ENCODE results near the gene MCTP1.

The MCTP1 gene

DNA sequence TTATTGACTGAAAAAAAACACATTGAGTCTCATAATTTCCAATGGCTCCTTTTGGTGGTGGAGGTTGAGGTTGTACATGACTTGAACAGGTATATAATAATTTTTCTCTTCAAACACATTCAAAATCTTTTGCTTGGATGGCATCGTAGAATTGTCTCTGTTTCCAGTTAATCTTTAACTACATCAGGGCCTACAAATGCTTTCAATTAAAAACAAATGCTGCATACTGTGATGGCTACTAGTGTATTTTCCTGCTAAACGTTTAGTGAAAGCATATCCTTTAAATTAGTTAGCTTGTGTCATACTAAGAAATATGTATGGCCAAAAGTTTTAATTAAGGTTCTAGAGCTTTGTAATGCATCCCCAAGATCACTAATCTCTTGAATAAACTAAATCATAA is 352.6 kb downstream of the MCTP1 start:
- FAIRE-seq = no peak

DNA sequence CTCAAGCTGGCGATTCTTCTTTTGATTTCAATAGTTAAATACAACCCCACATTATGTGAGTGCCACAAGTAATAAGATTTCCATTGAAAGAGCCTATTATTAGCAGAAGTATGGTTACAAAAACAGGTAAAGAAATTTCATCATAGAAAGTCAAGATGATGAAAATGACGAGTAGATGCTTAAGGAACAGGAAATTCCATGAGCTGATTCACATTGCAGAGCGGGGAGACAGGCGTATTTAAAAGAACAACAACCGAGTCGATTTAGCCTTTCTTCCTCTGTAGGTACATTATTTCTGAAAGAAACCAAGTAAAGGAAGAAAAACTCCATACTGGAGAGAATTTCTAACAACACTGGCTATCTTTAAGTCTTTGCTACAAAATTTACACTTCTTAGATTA is 356.0 kb downstream of the MCTP1 start:
- no peak for FAIRE-seq

DNA sequence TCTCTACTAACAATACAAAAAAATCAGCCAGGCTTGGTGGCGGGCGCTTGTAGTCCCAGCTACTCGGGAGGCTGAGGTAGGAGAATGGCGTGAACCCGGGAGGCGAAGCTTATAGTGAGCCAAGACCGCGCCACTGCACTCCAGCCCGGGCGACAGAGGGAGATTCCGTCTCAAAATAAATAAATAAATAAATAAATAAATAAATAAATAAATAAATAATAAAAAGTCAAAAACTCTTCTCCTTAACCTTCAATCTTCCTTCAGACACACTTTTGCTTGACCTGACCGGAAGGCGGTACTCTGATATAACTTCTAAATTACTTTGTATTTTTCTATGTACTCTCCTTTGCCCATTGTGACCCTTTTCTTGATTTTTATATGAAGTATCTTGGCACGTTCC is 364.3 kb downstream of the MCTP1 start:
- FAIRE-seq = no peak

DNA sequence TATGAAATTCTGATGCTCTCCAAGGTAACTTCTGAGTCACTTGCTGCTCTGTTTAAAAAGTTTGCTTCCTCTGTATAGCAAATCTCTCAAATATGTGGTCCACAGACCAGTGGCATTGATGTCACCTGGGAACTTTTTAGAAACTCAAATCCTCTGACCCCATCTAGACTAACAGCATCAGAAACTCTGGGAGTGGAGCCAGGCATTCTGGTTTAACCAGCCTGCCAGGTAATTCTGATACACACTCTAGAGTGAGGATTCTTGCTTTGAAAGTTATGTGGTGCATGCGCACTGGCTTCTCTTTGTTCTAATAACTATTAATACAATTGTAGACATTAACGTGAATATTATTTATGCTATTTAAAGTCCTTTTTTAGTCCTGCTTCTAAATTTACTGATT is 368.3 kb downstream of the MCTP1 start:
- FAIRE-seq = no peak

GRCh38 chr5:94911276-94911675 is 373.6 kb downstream of the MCTP1 start:
- no peak for FAIRE-seq

DNA sequence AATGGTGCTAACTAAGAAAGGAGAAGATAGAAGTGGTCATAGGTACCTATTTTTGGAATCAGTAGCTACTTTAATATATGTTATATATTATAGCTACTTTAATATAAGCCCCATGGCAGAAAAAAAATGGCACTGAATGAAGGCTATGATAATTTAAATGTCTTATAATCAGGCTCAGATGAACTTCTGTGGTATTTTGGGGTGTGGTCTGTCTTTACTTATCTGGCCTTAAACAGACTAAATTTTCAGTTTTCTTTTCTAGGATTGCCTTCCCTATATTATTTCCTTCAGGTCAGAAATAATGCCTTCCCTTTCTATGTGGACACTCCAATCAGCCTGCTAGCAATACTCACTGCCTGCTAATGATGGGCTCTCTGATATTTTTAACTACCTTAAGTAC is 374.2 kb downstream of the MCTP1 start:
- FAIRE-seq = no peak

GRCh38 chr5:94908889-94909480 is 375.9 kb downstream of the MCTP1 start:
- no peak for FAIRE-seq

DNA sequence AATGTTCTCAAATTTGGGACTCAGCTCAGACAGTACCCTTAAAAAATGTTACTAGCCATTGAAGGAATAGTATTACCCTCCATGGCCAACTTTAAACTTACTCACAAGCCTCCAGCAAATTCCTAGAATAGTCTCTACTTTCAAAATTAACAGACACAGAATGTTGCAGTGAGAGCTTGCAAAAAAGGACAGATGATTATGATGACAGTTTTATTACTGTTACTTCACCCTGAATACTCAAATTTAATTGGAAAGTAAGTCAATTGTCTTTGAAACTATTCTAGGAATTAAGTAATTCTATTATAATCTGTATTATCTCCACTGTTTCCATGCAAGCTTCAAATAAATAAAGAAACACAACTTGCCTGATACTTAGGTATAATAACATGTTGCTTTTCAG is 378.1 kb downstream of the MCTP1 start:
- no peak for FAIRE-seq

DNA sequence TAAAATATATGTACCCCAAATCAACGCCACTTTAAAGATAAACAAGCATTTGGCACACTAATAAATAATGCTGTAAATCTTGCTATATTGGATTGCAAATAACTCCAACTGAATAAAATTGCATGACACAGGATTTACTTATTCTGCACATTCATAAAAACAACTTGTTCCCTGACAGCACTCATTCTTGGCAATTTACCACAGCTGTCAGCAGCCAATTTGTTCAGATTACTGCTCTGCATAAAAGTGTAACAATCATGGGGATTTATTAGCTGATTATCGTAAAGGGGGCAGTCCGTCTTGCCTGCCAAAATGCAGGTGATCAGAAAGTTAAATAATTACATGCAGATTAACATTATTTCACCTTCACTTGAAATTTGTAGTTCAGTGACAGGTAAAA is 381.2 kb downstream of the MCTP1 start:
- no peak for FAIRE-seq

DNA sequence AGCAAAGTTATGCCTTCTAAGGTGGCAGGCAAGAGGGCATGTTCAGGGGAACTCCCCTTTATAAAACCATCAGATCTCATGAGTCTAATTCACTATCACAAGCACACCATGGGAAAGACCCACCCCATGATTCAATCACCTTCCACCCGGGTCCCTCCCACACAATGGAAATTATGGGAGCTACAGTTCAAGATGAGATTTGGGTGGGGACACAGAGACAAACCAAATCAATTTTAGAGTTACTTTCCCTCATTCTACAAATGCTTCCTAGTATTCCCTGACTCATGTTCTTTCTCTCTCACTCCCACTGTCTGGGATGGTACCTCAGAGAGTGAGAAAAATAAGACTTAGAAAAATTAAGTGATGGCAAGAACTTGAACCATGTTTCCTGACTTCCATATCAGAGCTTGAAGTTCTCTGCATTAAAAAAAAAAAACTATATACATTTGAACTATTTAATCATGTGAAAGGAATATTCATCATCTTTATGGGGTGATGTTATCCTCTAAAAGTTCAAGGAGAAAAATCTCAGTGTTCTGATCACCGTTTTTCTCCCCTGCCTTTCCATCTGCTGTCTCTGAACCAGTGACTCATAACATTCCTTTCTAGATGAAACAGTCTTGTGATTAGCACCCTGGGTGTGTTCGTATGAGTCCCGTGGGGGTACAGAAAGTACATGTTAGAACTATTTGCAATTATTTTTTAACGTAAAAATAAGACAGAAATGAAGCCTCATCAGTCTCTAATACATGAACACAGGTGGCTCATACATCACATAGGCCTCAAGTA is 383.5 kb downstream of the MCTP1 start:
- FAIRE-seq = no peak

- no peak for FAIRE-seq
Measured at GRCh38 chr5:94900006-94900505, 384.8 kb downstream of the MCTP1 start.

- no peak for FAIRE-seq
Measured at GRCh38 chr5:94893412-94894135, 391.3 kb downstream of the MCTP1 start.

DNA sequence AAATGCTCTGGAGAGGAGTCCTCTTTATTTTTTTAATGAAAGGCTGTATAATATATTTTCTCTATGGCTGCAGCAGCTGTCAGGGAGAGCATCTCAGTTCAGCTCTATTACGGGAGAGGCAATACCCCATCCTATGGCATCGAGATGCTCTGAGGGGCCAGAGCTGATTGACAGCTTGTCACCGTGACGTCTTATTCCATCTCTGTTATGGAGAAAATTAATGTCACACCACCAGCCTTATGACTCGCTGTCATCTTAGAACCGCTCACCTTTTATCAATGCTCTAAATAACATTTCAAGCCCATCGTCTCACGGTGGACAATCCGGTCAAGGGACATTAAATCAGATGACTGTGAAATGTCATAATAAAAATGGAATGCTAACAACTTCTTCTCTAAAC is 392.9 kb downstream of the MCTP1 start:
- FAIRE-seq = no peak

DNA sequence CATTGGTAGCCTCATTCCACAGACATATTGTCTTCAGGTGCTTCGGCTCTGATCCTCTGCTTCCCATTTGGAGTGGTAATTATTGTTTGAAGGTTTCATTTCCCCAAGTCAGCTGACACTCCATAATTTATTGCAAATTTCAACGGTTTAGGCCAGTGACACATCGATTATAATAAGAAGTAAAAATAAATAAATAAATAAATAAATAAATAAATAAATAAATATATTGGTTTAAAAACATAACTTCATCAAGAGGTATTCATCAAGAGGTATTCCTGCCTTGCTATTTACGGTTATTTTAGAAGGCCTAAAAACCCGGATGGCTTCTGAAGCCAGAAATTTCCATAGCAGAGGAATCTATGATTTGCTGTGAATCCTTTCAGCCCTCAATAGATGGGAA is 393.3 kb downstream of the MCTP1 start:
- FAIRE-seq = no peak

GRCh38 chr5:94890907-94891306 is 394.0 kb downstream of the MCTP1 start:
- no peak for FAIRE-seq

DNA sequence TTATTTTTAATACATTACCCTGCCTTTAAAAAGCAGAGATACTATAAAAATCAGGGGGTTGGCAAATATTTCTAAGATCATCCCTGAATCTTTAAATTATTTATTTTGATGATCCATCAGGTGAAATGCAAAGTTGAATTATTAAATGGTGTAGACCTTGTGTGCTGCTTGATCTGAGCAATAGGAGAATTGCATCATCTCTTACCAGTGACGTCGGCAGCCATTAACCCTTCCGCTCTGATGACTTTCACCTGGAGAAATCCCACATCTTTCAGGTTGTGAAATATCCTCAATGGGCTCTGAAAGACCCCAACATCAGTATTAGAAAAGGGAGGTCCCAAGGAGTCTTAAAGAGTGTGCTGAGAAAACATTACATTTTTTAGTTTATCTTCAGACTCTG is 396.2 kb downstream of the MCTP1 start:
- no peak for FAIRE-seq

- no peak for FAIRE-seq
Measured at GRCh38 chr5:94885931-94886330, 399.0 kb downstream of the MCTP1 start.

DNA sequence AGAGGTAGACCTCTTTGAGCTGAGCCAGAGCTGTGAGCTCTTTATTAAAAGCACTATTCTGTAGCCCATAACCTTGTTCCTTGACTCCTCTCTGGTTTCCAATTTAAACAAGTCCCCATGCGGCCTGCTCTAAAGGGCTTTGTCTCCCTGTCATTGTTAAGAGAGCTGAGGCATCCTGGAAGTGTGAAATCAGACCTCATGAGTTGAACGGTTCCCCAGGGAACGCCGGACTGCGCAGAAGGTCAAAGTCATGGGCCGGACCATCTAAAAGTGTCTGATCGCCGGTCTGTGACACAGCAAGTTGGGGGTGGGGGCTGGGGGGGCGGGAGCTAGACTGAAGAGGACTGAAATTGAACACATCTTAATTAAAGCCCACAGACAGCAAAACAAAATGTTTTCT is 400.6 kb downstream of the MCTP1 start:
- no peak for FAIRE-seq

GRCh38 chr5:94872526-94872925 is 412.4 kb downstream of the MCTP1 start:
- FAIRE-seq = no peak

DNA sequence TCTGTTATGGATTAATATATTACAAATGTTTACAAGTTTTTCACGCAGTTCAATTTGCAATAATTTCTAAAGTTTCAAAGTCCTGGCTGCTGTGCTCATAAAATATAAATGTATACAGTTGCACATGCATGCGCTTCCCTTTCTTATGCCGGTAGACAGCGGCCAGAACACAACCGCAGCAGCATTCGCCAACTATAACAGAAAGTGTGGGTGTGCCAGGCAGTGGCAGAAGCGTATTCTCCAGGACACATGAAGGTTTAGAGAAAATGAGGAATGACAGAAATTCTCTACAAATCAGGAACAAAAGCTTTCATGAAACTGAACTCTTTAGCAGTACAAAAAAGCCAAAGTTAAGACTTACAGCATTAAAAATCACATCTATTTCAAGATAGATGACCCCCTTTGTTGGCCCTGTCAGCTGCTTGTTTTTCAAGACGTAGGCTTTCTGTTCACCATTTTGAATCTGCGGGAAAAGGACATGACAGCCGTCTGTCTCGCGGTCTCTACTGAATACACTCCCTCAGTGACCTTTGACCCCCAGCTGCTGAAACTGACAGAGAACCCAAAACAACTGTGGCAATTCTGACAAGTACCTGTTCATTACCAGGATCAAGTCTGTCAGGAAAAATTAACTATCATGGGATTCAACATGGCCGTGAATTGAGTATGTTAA is 414.2 kb downstream of the MCTP1 start:
- no peak for FAIRE-seq

DNA sequence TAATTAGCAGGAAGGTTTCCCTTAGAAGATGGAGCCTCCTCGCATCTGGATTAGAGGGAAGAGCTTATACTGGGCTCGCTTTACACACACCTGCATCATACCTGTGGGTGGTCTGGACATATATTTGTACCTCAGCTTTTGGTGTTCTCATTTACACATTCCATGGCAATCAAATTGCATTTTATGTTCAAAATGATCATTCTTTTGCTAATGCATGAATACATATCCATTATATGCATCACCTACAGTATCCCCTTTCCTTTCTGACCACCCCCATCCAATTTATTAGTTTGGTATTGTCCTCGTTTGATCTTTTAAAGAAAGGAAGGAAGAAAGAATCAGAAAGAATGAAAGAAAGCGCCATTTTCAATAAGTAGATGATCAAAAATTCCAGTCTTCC is 415.0 kb downstream of the MCTP1 start:
- no peak for FAIRE-seq

DNA sequence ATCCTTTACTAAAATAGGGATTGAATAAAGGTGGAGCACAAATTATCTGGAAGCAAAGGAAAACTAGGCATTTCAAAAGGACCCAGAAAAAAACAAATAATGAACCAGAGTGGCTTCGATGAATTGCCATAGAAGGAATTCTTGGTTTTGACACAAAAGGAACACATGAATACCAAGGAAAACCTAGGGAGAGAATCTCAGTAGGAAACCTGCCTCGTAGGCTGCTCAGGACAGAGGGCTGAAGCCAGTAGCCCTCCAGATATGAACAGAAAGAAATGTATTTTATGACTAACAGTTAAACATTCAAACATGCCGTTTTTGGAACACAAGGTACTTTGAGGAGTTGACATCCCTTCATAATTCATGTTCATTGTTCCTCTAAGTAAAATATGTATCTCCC is 420.9 kb downstream of the MCTP1 start:
- FAIRE-seq = no peak

DNA sequence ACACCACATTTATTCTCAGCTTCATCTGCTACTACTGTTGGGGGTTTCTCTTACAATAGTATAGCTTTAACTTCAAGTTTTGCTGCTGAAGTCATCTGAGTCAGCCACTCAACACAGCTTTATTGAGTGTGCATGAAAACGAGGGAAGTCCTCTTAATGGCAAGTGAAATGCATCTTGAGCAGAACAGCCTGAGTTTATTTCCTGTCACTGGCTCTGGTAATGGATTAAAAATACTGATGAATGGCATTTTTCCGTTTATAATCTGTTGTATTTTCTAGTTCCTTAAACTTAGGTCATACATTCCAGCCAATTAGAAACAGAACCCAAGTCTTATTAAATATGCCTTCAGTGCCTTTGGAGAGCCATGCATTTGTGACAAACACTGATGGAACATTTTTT is 427.8 kb downstream of the MCTP1 start:
- FAIRE-seq = no peak
